ENCODE results near the gene ADGRF5. TPM values are rescaled to one million over a fixed set of nuclear protein-coding genes. Genes with fewer than 3 reads are reported as not detected.

The ADGRF5 gene
- total RNA-seq, 2 experiments from 2014 or later = not detected

- H3K9me3 ChIP-seq (ENCODE audit: low read length) = no peaks in the 10 kb centered on the region
- BruUV-seq (replicated peaks) = no TSS peak
- CTCF ChIA-PET (ENCODE audit: unreplicated experiment) = no interaction called here
Observed at GRCh38 chr6:46867411-46867810, 54.3 kb downstream of the ADGRF5 start.

GRCh38 chr6:46865221-46865620 lies 56.5 kb downstream of the ADGRF5 start:
- H3K9me2 ChIP-seq (ENCODE audit: insufficient read depth, low read length) = no peaks in the 10 kb centered on the region
- H3K4me1 ChIP-seq (ENCODE audit: insufficient read depth, low read length, poor library complexity, severe bottlenecking) = no peaks in the 10 kb centered on the region
- TF ChIP-seq CTCF (conservative IDR thresholded peaks at IDR 0.05; ENCODE audit: low read length) = no peak
- no peak for TF ChIP-seq EZH2phosphoT487 (IDR thresholded peaks at IDR 0.05; ENCODE audit: borderline replicate concordance, low read depth, low read length)
- BruUV-seq (replicated peaks) = no TSS peak
- H3K36me3 ChIP-seq (ENCODE audit: insufficient read depth, low read length) = no peaks in the 10 kb centered on the region
- no peak overlapping the region for H3K27ac ChIP-seq (ENCODE audit: low read depth, low read length, poor library complexity, severe bottlenecking)
- CTCF ChIA-PET (ENCODE audit: unreplicated experiment) = no interaction called here
- DNase-seq (ENCODE audit: low spot score) = no peak
- H4K20me1 ChIP-seq (ENCODE audit: insufficient read depth, low read length) = no peaks in the 10 kb centered on the region
- H3K79me2 ChIP-seq (ENCODE audit: insufficient read depth, low read depth, low read length) = no peaks in the 10 kb centered on the region
- no peak overlapping the region for H3K4me2 ChIP-seq (ENCODE audit: low read length)
- H3K4me3 ChIP-seq (ENCODE audit: low read depth, low read length, poor library complexity, severe bottlenecking) = no peak overlapping the region
- POLR2A ChIA-PET = no interaction called here
- H3K9me3 ChIP-seq (ENCODE audit: low read length) = no peaks in the 10 kb centered on the region
- H2AFZ ChIP-seq (ENCODE audit: low read length) = no peak overlapping the region
- intact Hi-C loops (cut with micrococcal nuclease; ENCODE audit: unreplicated experiment) = no loop called here

More at GRCh38 chr6:46867411-46867810, 54.3 kb downstream of the ADGRF5 start:
- H2AFZ ChIP-seq (ENCODE audit: low read length) = no peak overlapping the region
- POLR2A ChIA-PET = no interaction called here
- no peaks in the 10 kb centered on the region for H3K4me1 ChIP-seq (ENCODE audit: insufficient read depth, low read length, poor library complexity, severe bottlenecking)
- no peak overlapping the region for H3K4me3 ChIP-seq (ENCODE audit: low read depth, low read length, poor library complexity, severe bottlenecking)
- no peak for DNase-seq (ENCODE audit: low spot score)
- H3K79me2 ChIP-seq (ENCODE audit: insufficient read depth, low read depth, low read length) = no peaks in the 10 kb centered on the region
- H3K9me2 ChIP-seq (ENCODE audit: insufficient read depth, low read length) = no peaks in the 10 kb centered on the region
- H3K36me3 ChIP-seq (ENCODE audit: insufficient read depth, low read length) = no peaks in the 10 kb centered on the region
- intact Hi-C loops (cut with micrococcal nuclease; ENCODE audit: unreplicated experiment) = no loop called here
- TF ChIP-seq CTCF (conservative IDR thresholded peaks at IDR 0.05; ENCODE audit: low read length) (no peak), EZH2phosphoT487 (IDR thresholded peaks at IDR 0.05; ENCODE audit: borderline replicate concordance, low read depth, low read length) (no peak)
- no peaks in the 10 kb centered on the region for H4K20me1 ChIP-seq (ENCODE audit: insufficient read depth, low read length)
- H3K4me2 ChIP-seq (ENCODE audit: low read length) = no peak overlapping the region
- no peak overlapping the region for H3K27ac ChIP-seq (ENCODE audit: low read depth, low read length, poor library complexity, severe bottlenecking)

- H3K9me2 ChIP-seq (ENCODE audit: insufficient read depth, low read length) = no peaks in the 10 kb centered on the region
- no peak for DNase-seq (ENCODE audit: low spot score)
- H2AFZ ChIP-seq (ENCODE audit: low read length) = no peak overlapping the region
- no peaks in the 10 kb centered on the region for H3K36me3 ChIP-seq (ENCODE audit: insufficient read depth, low read length)
- no peak overlapping the region for H3K4me3 ChIP-seq (ENCODE audit: low read depth, low read length, poor library complexity, severe bottlenecking)
- intact Hi-C loops (cut with micrococcal nuclease; ENCODE audit: unreplicated experiment) = loop anchor here (5.0 kb wide), 1 partner anchor 446 kb away; no protein-coding TSS in a partner anchor
- H3K4me1 ChIP-seq (ENCODE audit: insufficient read depth, low read length, poor library complexity, severe bottlenecking) = no peaks in the 10 kb centered on the region
- no TSS peak for BruUV-seq (replicated peaks)
- H4K20me1 ChIP-seq (ENCODE audit: insufficient read depth, low read length) = no peaks in the 10 kb centered on the region
- CTCF ChIA-PET (ENCODE audit: unreplicated experiment) = no interaction called here
- no peak for TF ChIP-seq EZH2phosphoT487 (IDR thresholded peaks at IDR 0.05; ENCODE audit: borderline replicate concordance, low read depth, low read length)
- no peak for TF ChIP-seq CTCF (conservative IDR thresholded peaks at IDR 0.05; ENCODE audit: low read length)
- H3K79me2 ChIP-seq (ENCODE audit: insufficient read depth, low read depth, low read length) = no peaks in the 10 kb centered on the region
- POLR2A ChIA-PET = no interaction called here
- H3K9me3 ChIP-seq (ENCODE audit: low read length) = no peaks in the 10 kb centered on the region
- H3K27ac ChIP-seq (ENCODE audit: low read depth, low read length, poor library complexity, severe bottlenecking) = no peak overlapping the region
- H3K4me2 ChIP-seq (ENCODE audit: low read length) = no peak overlapping the region
Observed at GRCh38 chr6:46863791-46864190, 57.9 kb downstream of the ADGRF5 start.
